ENCODE measurements around the gene ZNF555. TPM values are rescaled to one million over a fixed set of nuclear protein-coding genes. Genes with fewer than 3 reads are reported as not detected.

Gene ZNF555
- total RNA-seq, 1 donor from 2014 or later: 18.8 TPM

- TF ChIP-seq CTCF (IDR thresholded peaks at IDR 0.05) (no peak), EZH2 (IDR thresholded peaks at IDR 0.05) (no peak), EZH2phosphoT487 (IDR thresholded peaks at IDR 0.05) (no peak)
- peaks cover 25% of the 10 kb centered on the region for H3K9me3 ChIP-seq (ENCODE audit: low read depth)
- H3K36me3 ChIP-seq: peaks cover 14% of the 10 kb centered on the region
Measured at GRCh38 chr19:2837430-2837829, 3.8 kb upstream of the ZNF555 start.

GRCh38 chr19:2841855-2842574 is 740 bp downstream of the ZNF555 start:
- Histone ChIP-seq H3K36me3 (no peaks in the 10 kb centered on the region), H4K20me1 (ENCODE audit: low read depth) (peaks cover 3% of the 10 kb centered on the region), H3K27me3 (no peaks in the 10 kb centered on the region), H3K4me1 (no peaks in the 10 kb centered on the region), H3K4me2 (peak overlapping the region; percentile 93), H3K9me3 (ENCODE audit: low read depth) (no peaks in the 10 kb centered on the region), H3F3A (ENCODE audit: low read depth) (peaks cover 8% of the 10 kb centered on the region), H3K27ac (no peak overlapping the region), H3K4me3 (peak overlapping the region; percentile 72), H3K79me2 (ENCODE audit: low read depth) (peaks cover 44% of the 10 kb centered on the region), H3K9ac (peak overlapping the region; percentile 43), H2AFZ (replicated peaks) (peak overlapping the region; percentile 38)
- no peak overlapping the region for H3K27ac Mint-ChIP-seq
- peaks cover 51% of the 10 kb centered on the region for H3K9me3 Mint-ChIP-seq
- H3K36me3 Mint-ChIP-seq: peaks cover 30% of the 10 kb centered on the region
- TF ChIP-seq EZH2 (IDR thresholded peaks at IDR 0.05): no peak
- TF ChIP-seq EZH2phosphoT487 (IDR thresholded peaks at IDR 0.05): no peak
- no peak for TF ChIP-seq CTCF (IDR thresholded peaks at IDR 0.05)
- peaks cover 14% of the 10 kb centered on the region for H3K27me3 Mint-ChIP-seq (ENCODE audit: insufficient read depth, low read depth)
- H3K4me3 Mint-ChIP-seq: peak overlapping the region; percentile 89
- DNase-seq (ENCODE audit: low spot score): peak; percentile 44
- H3K4me1 Mint-ChIP-seq: peaks cover 6% of the 10 kb centered on the region

More at GRCh38 chr19:2837430-2837829, 3.8 kb upstream of the ZNF555 start:
- H3K4me1 Mint-ChIP-seq: peaks cover 4% of the 10 kb centered on the region
- no peak overlapping the region for H3K27ac Mint-ChIP-seq
- H3K4me3 ChIP-seq: no peak overlapping the region
- H3K4me3 Mint-ChIP-seq: no peak overlapping the region
- H3K36me3 Mint-ChIP-seq: peaks cover 47% of the 10 kb centered on the region
- H3K27me3 Mint-ChIP-seq (ENCODE audit: insufficient read depth, low read depth): peaks cover 33% of the 10 kb centered on the region
- no peak for DNase-seq (ENCODE audit: low spot score)
- peaks cover 60% of the 10 kb centered on the region for H3K9me3 Mint-ChIP-seq
- H3K27me3 ChIP-seq: no peaks in the 10 kb centered on the region
- H3K79me2 ChIP-seq (ENCODE audit: low read depth): peaks cover 8% of the 10 kb centered on the region
- no peak overlapping the region for H3K9ac ChIP-seq
- H3K4me2 ChIP-seq: no peak overlapping the region
- H3K4me1 ChIP-seq: no peaks in the 10 kb centered on the region
- no peak overlapping the region for H2AFZ ChIP-seq (replicated peaks)
- H4K20me1 ChIP-seq (ENCODE audit: low read depth): peaks cover 3% of the 10 kb centered on the region
- H3K27ac ChIP-seq: no peak overlapping the region
- H3F3A ChIP-seq (ENCODE audit: low read depth): peaks cover 8% of the 10 kb centered on the region

GRCh38 chr19:2845107-2845506 is 3.8 kb downstream of the ZNF555 start:
- no peak for DNase-seq (ENCODE audit: low spot score)
- Histone ChIP-seq H4K20me1 (ENCODE audit: low read depth) (peaks cover 3% of the 10 kb centered on the region), H3K36me3 (no peaks in the 10 kb centered on the region), H3K4me3 (no peak overlapping the region), H3K4me2 (no peak overlapping the region), H3K4me1 (no peaks in the 10 kb centered on the region), H3K9ac (no peak overlapping the region), H3K27me3 (no peaks in the 10 kb centered on the region), H2AFZ (replicated peaks) (no peak overlapping the region), H3K27ac (no peak overlapping the region), H3F3A (ENCODE audit: low read depth) (peaks cover 8% of the 10 kb centered on the region), H3K9me3 (ENCODE audit: low read depth) (peaks cover 3% of the 10 kb centered on the region), H3K79me2 (ENCODE audit: low read depth) (peaks cover 49% of the 10 kb centered on the region)
- TF ChIP-seq EZH2phosphoT487 (IDR thresholded peaks at IDR 0.05) (no peak), EZH2 (IDR thresholded peaks at IDR 0.05) (no peak), CTCF (IDR thresholded peaks at IDR 0.05) (no peak)
- Mint-ChIP-seq H3K27ac (no peak overlapping the region), H3K36me3 (peaks cover 40% of the 10 kb centered on the region), H3K27me3 (ENCODE audit: insufficient read depth, low read depth) (peaks cover 12% of the 10 kb centered on the region), H3K4me1 (peaks cover 6% of the 10 kb centered on the region), H3K9me3 (peaks cover 61% of the 10 kb centered on the region), H3K4me3 (no peak overlapping the region)

Data from neural progenitor cell (in vitro differentiated cells).